HCT116 (cell line): ENCODE data around the gene DDX60. TPM values are rescaled to one million over a fixed set of nuclear protein-coding genes. Genes with fewer than 3 reads are reported as not detected.

ENCODE experiments used
- ATAC-seq: fragments of 200-7000 bp; cut with Tn5 transposase; 2 replicates; pipeline ENCODE4 v1.9.1; 2020; ENCODE audit warnings: mild to moderate bottlenecking, moderate library complexity
- BruUV-seq: library from RNA; stranded (reverse); fragments of 400-500 nt; replicated peaks from 2 replicates; lab custom pipeline; 2021; lab: Mats Ljungman, UMichigan
- CTCF ChIA-PET: fragments of 300-600 bp; sonication (Branson Sonifier 250); formaldehyde crosslinking; loops from one replicate; lab custom pipeline; 2021; ENCODE audit warnings: antibody characterized with exemption; lab: Charles Lee
- POLR2A ChIA-PET: fragments of 300-600, 350-600 bp; sonication (Branson Sonifier 250); formaldehyde crosslinking; loops from one replicate; lab custom pipeline; 2021; ENCODE audit warnings: antibody characterized with exemption; lab: Charles Lee
- RAD21 ChIA-PET, 2 experiments: fragments of 300-600 bp; sonication (Branson Sonifier 250); formaldehyde crosslinking; loops; one replicate each; lab custom pipeline; 2023; ENCODE audit warnings: low total read pairs in 2 of 2; ENCODE audit not compliant: uncharacterized antibody in 2 of 2, unreplicated experiment in 2 of 2, low non-redundant PET in 1 of 2; lab: Charles Lee
- DNase-seq: peaks from one replicate; pipeline ENCODE4 v3.0.0-alpha.2; 2010; ENCODE audit warnings: low read depth, low spot score
- H2AFZ ChIP-seq: fragments of 200-600 bp; shearing (Covaris generic), sonication (generic); 2 replicates; pipeline ENCODE4 v1.6.1; 2017; ENCODE audit warnings: low read depth, mixed run types, mixed read lengths, antibody characterized with exemption, low read length; ENCODE audit not compliant: poor library complexity, severe bottlenecking
- H3K27ac ChIP-seq: 2 replicates; pipeline ENCODE4 v1.5.1; 2012; ENCODE audit warnings: low read depth, low read length
- H3K27me3 ChIP-seq: fragments of 200-600 bp; sonication (generic); 2 replicates; pipeline ENCODE4 v1.6.1; 2016; ENCODE audit warnings: mixed run types, low read length, mixed read lengths; ENCODE audit not compliant: insufficient read depth
- H3K36me3 ChIP-seq, 2 experiments: fragments of 200-500 bp in 1 of 2; fragments of 200-600 bp in 1 of 2; sonication (Bioruptor generic) in 1 of 2; sonication (generic) in 1 of 2; 2 replicates each; pipeline versions ENCODE4 v1.5.1 to v1.6.1; 2014 to 2016; ENCODE audit warnings: low read length in 2 of 2, inconsistent platforms in 1 of 2, mixed read lengths in 1 of 2, mixed run types in 1 of 2; ENCODE audit not compliant: insufficient read depth in 2 of 2, control insufficient read depth in 1 of 2
- H3K4me1 ChIP-seq, 2 experiments: fragments of 200-600 bp in 1 of 2; sonication (generic) in 1 of 2; 2 replicates each; pipeline versions ENCODE4 v1.5.1 to v1.6.1; 2012 to 2017; ENCODE audit warnings: low read length in 2 of 2, inconsistent platforms in 1 of 2, mild to moderate bottlenecking in 1 of 2, mixed read lengths in 1 of 2, mixed run types in 1 of 2, moderate library complexity in 1 of 2; ENCODE audit not compliant: insufficient read depth in 2 of 2, control insufficient read depth in 1 of 2
- H3K4me2 ChIP-seq: fragments of 200-600 bp; sonication (generic); 2 replicates; pipeline ENCODE4 v1.6.1; 2017; ENCODE audit warnings: mixed run types, low read length, mixed read lengths
- H3K4me3 ChIP-seq, 2 experiments: fragments of 200-600 bp in 1 of 2; sonication (generic) in 1 of 2; replicated peaks in 1 of 2; 2 replicates each; pipeline ENCODE4 v1.5.1; 2011 to 2016; ENCODE audit warnings: low read length in 2 of 2, control low read depth in 1 of 2, low read depth in 1 of 2, mild to moderate bottlenecking in 1 of 2, mixed read lengths in 1 of 2, mixed run types in 1 of 2
- H3K79me2 ChIP-seq: fragments of 200-600 bp; sonication (generic); 2 replicates; pipeline ENCODE4 v1.6.1; 2017; ENCODE audit warnings: mild to moderate bottlenecking, mixed run types, low read length, moderate library complexity, mixed read lengths; ENCODE audit not compliant: insufficient read depth
- H3K9ac ChIP-seq: fragments of 200-600 bp; sonication (generic); 2 replicates; pipeline ENCODE4 v1.6.1; 2016; ENCODE audit warnings: low read length, mixed read lengths
- H3K9me2 ChIP-seq: fragments of 200-600 bp; sonication (generic), shearing (Covaris generic); 2 replicates; pipeline ENCODE4 v1.6.1; 2017; ENCODE audit warnings: mixed run types, mild to moderate bottlenecking, moderate library complexity; ENCODE audit not compliant: insufficient read depth
- H3K9me3 ChIP-seq, 2 experiments: fragments of 200-500 bp in 1 of 2; fragments of 200-600 bp in 1 of 2; sonication (Bioruptor generic) in 1 of 2; sonication (generic) in 1 of 2; 2 replicates each; pipeline ENCODE4 v1.6.1; 2014 to 2017; ENCODE audit warnings: low read length in 2 of 2, mixed read lengths in 2 of 2, inconsistent platforms in 1 of 2, low read depth in 1 of 2, mild to moderate bottlenecking in 1 of 2, mixed run types in 1 of 2, moderate library complexity in 1 of 2; ENCODE audit not compliant: control insufficient read depth in 1 of 2, insufficient read depth in 1 of 2
- H4K20me1 ChIP-seq: fragments of 200-600 bp; sonication (generic), shearing (Covaris generic); 2 replicates; pipeline ENCODE4 v1.6.1; 2017; ENCODE audit warnings: mixed run types, mild to moderate bottlenecking, moderate library complexity; ENCODE audit not compliant: insufficient read depth
- ATF3 ChIP-seq: IDR thresholded peaks from 2 replicates; pipeline ENCODE4 v1.6.1; 2012
- CBX3 ChIP-seq: IDR thresholded peaks from 2 replicates; pipeline ENCODE4 v1.6.1; 2012; ENCODE audit warnings: low read depth
- CEBPB ChIP-seq: IDR thresholded peaks from 2 replicates; pipeline ENCODE4 v1.6.1; 2012; ENCODE audit warnings: low read depth
- EGR1 ChIP-seq: IDR thresholded peaks from 2 replicates; pipeline ENCODE4 v1.6.1; 2012; ENCODE audit warnings: low read depth
- EZH2 ChIP-seq: fragments of 200-600 bp; sonication (generic); IDR thresholded peaks from 2 replicates; pipeline ENCODE4 v1.6.1; 2017; ENCODE audit warnings: antibody characterized with exemption, mixed run types
- FOSL1 ChIP-seq: IDR thresholded peaks from 2 replicates; pipeline ENCODE4 v1.6.1; 2012; ENCODE audit warnings: low read depth
- JUND ChIP-seq: IDR thresholded peaks from 2 replicates; pipeline ENCODE4 v1.6.1; 2012
- MAX ChIP-seq: IDR thresholded peaks from 2 replicates; pipeline ENCODE4 v1.6.1; 2012
- POLR2A ChIP-seq: IDR thresholded peaks from 2 replicates; pipeline ENCODE4 v1.7.0; 2011; ENCODE audit warnings: borderline replicate concordance; ENCODE audit not compliant: insufficient read depth, insufficient read length; ENCODE audit errors: extremely low read depth
- RAD21 ChIP-seq: IDR thresholded peaks from 2 replicates; pipeline ENCODE4 v1.6.1; 2012; ENCODE audit warnings: low read depth, mild to moderate bottlenecking
- REST ChIP-seq: IDR thresholded peaks from 2 replicates; pipeline ENCODE4 v1.6.1; 2012; ENCODE audit warnings: low read depth
- SIN3A ChIP-seq: IDR thresholded peaks from 2 replicates; pipeline ENCODE4 v1.6.1; 2012; ENCODE audit warnings: low read depth
- SP1 ChIP-seq: IDR thresholded peaks from 2 replicates; pipeline ENCODE4 v1.6.1; 2012; ENCODE audit warnings: low read depth
- SRF ChIP-seq: IDR thresholded peaks from 2 replicates; pipeline ENCODE4 v1.6.1; 2012; ENCODE audit warnings: low read depth
- TCF7L2 ChIP-seq: IDR thresholded peaks from 2 replicates; pipeline ENCODE4 v1.7.0; 2011; ENCODE audit warnings: borderline replicate concordance, inconsistent platforms; ENCODE audit not compliant: insufficient read depth, insufficient read length; ENCODE audit errors: extremely low read depth
- YY1 ChIP-seq: IDR thresholded peaks from 2 replicates; pipeline ENCODE4 v1.6.1; 2011; ENCODE audit warnings: low read length, low read depth, moderate library complexity, mild to moderate bottlenecking; ENCODE audit not compliant: insufficient replicate concordance; ENCODE audit errors: extremely low read depth
- ZBTB33 ChIP-seq: IDR thresholded peaks from 2 replicates; pipeline ENCODE4 v1.6.1; 2011; ENCODE audit warnings: mild to moderate bottlenecking, low read length, moderate library complexity; ENCODE audit not compliant: insufficient replicate concordance; ENCODE audit errors: extremely low read depth
- ZFX ChIP-seq: fragments of 450-650 bp; IDR thresholded peaks from 2 replicates; pipeline ENCODE4 v1.6.1; 2017
- intact Hi-C: fragments of 100-400 bp; cut with micrococcal nuclease; formaldehyde crosslinking; loops from 2 replicates; pipeline ENCODE4 v1.10.0; 2022
- total RNA-seq: library from RNA; stranded (reverse); gene quantifications from one replicate; pipeline ENCODE4 v1.2.1, GENCODE V29; 2021; ENCODE audit not compliant: unreplicated experiment

DDX60 gene
- total RNA-seq, 1 experiment from 2014 or later: 6.5 TPM

- Histone ChIP-seq H3K36me3 (no peaks in the 10 kb centered on the region), H3K79me2 (no peaks in the 10 kb centered on the region), H3K4me2 (no peak overlapping the region), H3K27me3 (no peaks in the 10 kb centered on the region), H3K9ac (no peak overlapping the region), H3K4me3 (no peak overlapping the region), H2AFZ (no peak overlapping the region), H3K4me1 (no peaks in the 10 kb centered on the region), H3K27ac (no peak overlapping the region), H4K20me1 (no peaks in the 10 kb centered on the region), H3K9me2 (no peaks in the 10 kb centered on the region), H3K9me3 (no peaks in the 10 kb centered on the region; a peak in 1 of 4 replicates)
- no TSS peak for BruUV-seq
- no peak for TF ChIP-seq RAD21
- no peak for TF ChIP-seq REST
- TF ChIP-seq ZBTB33: no peak
- TF ChIP-seq MAX: no peak
- TF ChIP-seq JUND: no peak
- TF ChIP-seq EZH2: no peak
- TF ChIP-seq ATF3: no peak
- no peak for TF ChIP-seq EGR1
- no peak for TF ChIP-seq SIN3A
- no peak for TF ChIP-seq SP1
- no peak for TF ChIP-seq TCF7L2
- TF ChIP-seq CEBPB: no peak
- no peak for TF ChIP-seq YY1
- TF ChIP-seq FOSL1: no peak
- no peak for TF ChIP-seq POLR2A
- no peak for TF ChIP-seq SRF
- TF ChIP-seq ZFX: no peak
- no peak for TF ChIP-seq CBX3
- ChIA-PET RAD21 (no interaction called here), CTCF (no interaction called here), POLR2A (no interaction called here)
- ATAC-seq: no peak
- DNase-seq: no peak
- intact Hi-C loops: no loop called here
Measured at GRCh38 chr4:168208957-168209614, 109.5 kb downstream of the DDX60 start.
